B cell (primary cell): ENCODE data around the gene LRRC4C. TPM values are rescaled to one million over a fixed set of nuclear protein-coding genes. Genes with fewer than 3 reads are reported as not detected.

ENCODE experiments used
- ATAC-seq: fragments of 200-7000 bp; cut with Tn5 transposase; one replicate; pipeline ENCODE4 v1.10.0; 2021; ENCODE audit warnings: low read depth, mild to moderate bottlenecking, moderate number of reproducible peaks, moderate library complexity
- CTCF ChIA-PET: fragments of 350-600 bp; sonication (Branson Sonifier 250); formaldehyde crosslinking; loops from one replicate; lab custom pipeline; 2021; ENCODE audit warnings: antibody characterized with exemption, inconsistent platforms; lab: Charles Lee
- POLR2A ChIA-PET: fragments of 350-600 bp; sonication (Branson Sonifier 250); formaldehyde crosslinking; loops from one replicate; lab custom pipeline; 2021; ENCODE audit warnings: antibody characterized with exemption; lab: Charles Lee
- DNase-seq: peaks from one replicate; pipeline ENCODE4 v3.0.0; 2013
- H2AFZ ChIP-seq: 2 replicates; pipeline ENCODE4 v1.6.1; 2012; ENCODE audit warnings: mild to moderate bottlenecking, low read depth, low read length; ENCODE audit not compliant: insufficient read depth, poor library complexity, severe bottlenecking
- H3K27ac ChIP-seq, 2 donors: 1 replicate in 1 of 2; 2 replicates in 1 of 2; pipeline ENCODE4 v1.5.1; 2012 to 2013; ENCODE audit warnings: low read length in 2 of 2, mild to moderate bottlenecking in 2 of 2, moderate library complexity in 1 of 2
- H3K27me3 ChIP-seq, 4 experiments: fragments of 200-600 bp in 1 of 4; sonication (generic) in 1 of 4; replicated peaks in 1 of 4; 1 replicate in 2 of 4; 2 replicates in 2 of 4; pipeline versions ENCODE4 v1.6.1 to v1.7.0; 2013 to 2016; ENCODE audit warnings: low read length in 3 of 4, mild to moderate bottlenecking in 2 of 4, mixed read lengths in 1 of 4, moderate library complexity in 1 of 4; ENCODE audit not compliant: insufficient read depth in 4 of 4, control insufficient read depth in 3 of 4; ENCODE audit errors: control extremely low read depth in 1 of 4
- H3K36me3 ChIP-seq, 2 experiments: replicated peaks in 1 of 2; 1 replicate in 1 of 2; 2 replicates in 1 of 2; pipeline versions ENCODE4 v1.6.1 to v1.7.1; 2013; ENCODE audit warnings: low read length in 1 of 2; ENCODE audit not compliant: insufficient read depth in 2 of 2, control insufficient read depth in 1 of 2; ENCODE audit errors: control extremely low read depth in 1 of 2, extremely low read depth in 1 of 2
- H3K4me1 ChIP-seq, 2 donors: fragments of 200-600 bp in 1 of 2; sonication (generic) in 1 of 2; 1 replicate in 1 of 2; 2 replicates in 1 of 2; pipeline versions ENCODE4 v1.5.1 to v1.6.1; 2013 to 2017; ENCODE audit warnings: low read length in 2 of 2; ENCODE audit not compliant: control insufficient read depth in 2 of 2, insufficient read depth in 2 of 2
- H3K4me2 ChIP-seq: replicated peaks from 2 replicates; pipeline ENCODE3; 2012; ENCODE audit warnings: mild to moderate bottlenecking, low read depth, low read length; ENCODE audit not compliant: poor library complexity, severe bottlenecking
- H3K4me3 ChIP-seq, 5 experiments: fragments of 200-600 bp in 1 of 5; sonication (generic) in 1 of 5; 1 replicate in 3 of 5; 2 replicates in 2 of 5; pipeline versions ENCODE4 v1.5.1 to v1.7.0; 2011 to 2016; ENCODE audit warnings: low read length in 4 of 5, mild to moderate bottlenecking in 4 of 5, low read depth in 2 of 5, control low read depth in 1 of 5, moderate library complexity in 1 of 5; ENCODE audit not compliant: insufficient read depth in 1 of 5; ENCODE audit errors: control extremely low read depth in 1 of 5, extremely low read depth in 1 of 5
- H3K79me2 ChIP-seq: fragments of 200-600 bp; sonication (generic); one replicate; pipeline ENCODE4 v1.6.0; 2016; ENCODE audit warnings: low read length; ENCODE audit not compliant: control insufficient read depth, insufficient read depth
- H3K9ac ChIP-seq: fragments of 200-600 bp; sonication (generic); 2 replicates; pipeline ENCODE4 v1.6.1; 2017; ENCODE audit warnings: mild to moderate bottlenecking, low read length, moderate library complexity
- H3K9me3 ChIP-seq, 3 donors: one replicate each; pipeline versions ENCODE4 v1.6.1 to v1.7.1; 2013; ENCODE audit warnings: low read length in 2 of 3; ENCODE audit not compliant: control insufficient read depth in 2 of 3, insufficient read depth in 1 of 3; ENCODE audit errors: control extremely low read depth in 1 of 3
- H4K20me1 ChIP-seq: 2 replicates; pipeline ENCODE4 v1.6.0; 2012; ENCODE audit warnings: mild to moderate bottlenecking, low read length; ENCODE audit not compliant: insufficient read depth, control insufficient read depth, poor library complexity, severe bottlenecking
- H3K27ac Mint-ChIP-seq: one replicate; pipeline ENCODE4 v1.8.0; 2021; ENCODE audit warnings: mixed read lengths
- H3K27me3 Mint-ChIP-seq: one replicate; pipeline ENCODE4 v1.8.0; 2021; ENCODE audit warnings: mixed read lengths
- H3K4me1 Mint-ChIP-seq: one replicate; pipeline ENCODE4 v1.8.0; 2021; ENCODE audit warnings: mixed read lengths
- H3K4me3 Mint-ChIP-seq: one replicate; pipeline ENCODE4 v1.8.0; 2021; ENCODE audit warnings: mixed read lengths
- H3K9me3 Mint-ChIP-seq: one replicate; pipeline ENCODE4 v1.8.0; 2022; ENCODE audit warnings: mixed read lengths; ENCODE audit not compliant: insufficient read depth
- CTCF ChIP-seq: fragments of 200-600 bp; IDR thresholded peaks from one replicate; pipeline ENCODE4 v1.8.0; 2022; ENCODE audit warnings: antibody characterized with exemption, mild to moderate bottlenecking
- EZH2 ChIP-seq: IDR thresholded peaks from 2 replicates; pipeline ENCODE4 v1.6.1; 2012; ENCODE audit warnings: borderline replicate concordance, low read depth, mild to moderate bottlenecking, moderate library complexity, low read length; ENCODE audit not compliant: insufficient read depth, poor library complexity, severe bottlenecking
- WGBS: methylation state at CpG from one replicate; pipeline ENCODE4 v1.1.5; 2013; ENCODE audit warnings: missing lambda C conversion rate; ENCODE audit not compliant: insufficient coverage; 5-methylcytosine and 5-hydroxymethylcytosine counted together
- intact Hi-C: fragments of 100-400 bp; cut with micrococcal nuclease; formaldehyde crosslinking; loops from one replicate; pipeline ENCODE4 v1.10.0; 2022
- polyA plus RNA-seq: library from polyadenylated mRNA; depleted of rRNA; stranded (reverse); fragments of >200 nt; gene quantifications from 2 replicates; pipeline ENCODE4 v1.2.3, GENCODE V29; 2012
- total RNA-seq, 2 donors: library from RNA; stranded (reverse); fragments of 120-200 nt in 1 of 2; gene quantifications; 1 replicate in 1 of 2; 2 replicates in 1 of 2; pipeline versions ENCODE4 v1.2.3 to v1.2.4, GENCODE V29; 2013 to 2022

Gene LRRC4C
- total and polyA plus RNA-seq, 2 donors (not counting 1 experiment from before 2014, with no cell fraction given): 0.57 TPM; not detected in 1

GRCh38 chr11:40380835-40381234 lies 1078.6 kb downstream of the LRRC4C start:
- Histone ChIP-seq H4K20me1 (no peaks in the 10 kb centered on the region), H3K79me2 (no peaks in the 10 kb centered on the region), H3K27me3 (no peaks in the 10 kb centered on the region), H3K4me1 (no peaks in the 10 kb centered on the region), H3K9ac (no peak overlapping the region), H3K36me3 (no peaks in the 10 kb centered on the region), H2AFZ (no peak overlapping the region), H3K27ac (no peak overlapping the region), H3K9me3 (peaks cover 0 to 5% (median 0%) of the 10 kb centered on the region in 3 donors), H3K4me3 (no peak overlapping the region), H3K4me2 (no peak overlapping the region)
- H3K9me3 Mint-ChIP-seq: no peaks in the 10 kb centered on the region
- DNase-seq: no peak
- no CpG with 5 or more reads among the region's 5 CpGs for WGBS
- no peak for TF ChIP-seq EZH2
- no peaks in the 10 kb centered on the region for H3K27me3 Mint-ChIP-seq
- CTCF ChIA-PET: no interaction called here
- H3K27ac Mint-ChIP-seq: no peak overlapping the region
- no peak for ATAC-seq
- intact Hi-C loops: no loop called here
- POLR2A ChIA-PET: no interaction called here
- no peak overlapping the region for H3K4me3 Mint-ChIP-seq
- H3K4me1 Mint-ChIP-seq: no peaks in the 10 kb centered on the region

DNA sequence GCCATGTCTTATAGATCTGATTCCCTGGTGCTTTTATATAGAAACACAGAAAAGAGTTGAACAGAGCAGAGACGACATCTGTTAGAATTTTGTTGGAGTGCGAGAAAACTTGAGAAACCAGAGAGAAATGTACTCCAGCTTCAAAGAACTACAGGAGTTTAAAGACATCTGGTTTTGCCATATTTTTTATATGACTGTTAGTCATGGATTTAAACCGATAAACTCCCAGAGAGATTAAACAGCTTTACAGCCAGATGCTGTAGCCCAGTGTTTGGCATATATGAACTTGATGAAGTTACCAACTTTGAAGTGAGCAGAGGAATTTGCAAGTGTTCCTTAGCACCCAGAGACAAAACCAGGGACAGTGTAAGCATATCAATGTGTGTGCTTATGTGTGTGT lies 1083.1 kb downstream of the LRRC4C start:
- TF ChIP-seq CTCF (no peak), EZH2 (no peak)
- Histone ChIP-seq H3K27ac (no peak overlapping the region), H3K4me2 (no peak overlapping the region), H3K9ac (no peak overlapping the region), H3K36me3 (no peaks in the 10 kb centered on the region), H3K27me3 (no peaks in the 10 kb centered on the region), H3K4me1 (no peaks in the 10 kb centered on the region), H3K9me3 (no peaks in the 10 kb centered on the region), H3K79me2 (no peaks in the 10 kb centered on the region), H3K4me3 (no peak overlapping the region), H2AFZ (no peak overlapping the region), H4K20me1 (no peaks in the 10 kb centered on the region)
- intact Hi-C loops: no loop called here
- H3K4me3 Mint-ChIP-seq: no peak overlapping the region
- WGBS: 92% methylated on average over 2 of the region's 3 CpGs
- ChIA-PET CTCF (no interaction called here), POLR2A (no interaction called here)
- no peak overlapping the region for H3K27ac Mint-ChIP-seq
- no peaks in the 10 kb centered on the region for H3K9me3 Mint-ChIP-seq
- DNase-seq (no peak), ATAC-seq (no peak)
- H3K27me3 Mint-ChIP-seq: no peaks in the 10 kb centered on the region
- no peaks in the 10 kb centered on the region for H3K4me1 Mint-ChIP-seq
